ENCODE data around the gene ZMYND15.

The ZMYND15 gene

DNA sequence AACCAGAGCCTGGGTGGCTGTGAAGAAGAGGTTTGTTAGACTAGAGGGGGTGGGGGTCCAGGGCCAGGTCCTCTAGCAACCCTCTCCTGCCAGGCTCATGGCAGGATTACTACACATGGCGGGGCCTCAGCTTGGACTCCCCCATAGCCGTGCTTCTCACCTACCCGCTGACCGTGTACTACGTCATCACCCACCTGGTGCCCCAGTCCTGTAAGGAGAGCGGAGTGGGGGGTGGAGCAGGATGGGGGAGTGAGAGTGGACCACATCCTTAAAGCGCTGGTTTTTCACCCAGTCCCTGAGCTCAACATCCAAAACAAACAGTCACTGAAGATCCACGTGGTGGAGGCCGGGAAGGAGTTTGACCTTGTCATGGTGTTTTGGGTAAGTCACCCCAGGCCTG lies 4.3 kb downstream of the ZMYND15 start:
- DNase-seq: no peak

DNA sequence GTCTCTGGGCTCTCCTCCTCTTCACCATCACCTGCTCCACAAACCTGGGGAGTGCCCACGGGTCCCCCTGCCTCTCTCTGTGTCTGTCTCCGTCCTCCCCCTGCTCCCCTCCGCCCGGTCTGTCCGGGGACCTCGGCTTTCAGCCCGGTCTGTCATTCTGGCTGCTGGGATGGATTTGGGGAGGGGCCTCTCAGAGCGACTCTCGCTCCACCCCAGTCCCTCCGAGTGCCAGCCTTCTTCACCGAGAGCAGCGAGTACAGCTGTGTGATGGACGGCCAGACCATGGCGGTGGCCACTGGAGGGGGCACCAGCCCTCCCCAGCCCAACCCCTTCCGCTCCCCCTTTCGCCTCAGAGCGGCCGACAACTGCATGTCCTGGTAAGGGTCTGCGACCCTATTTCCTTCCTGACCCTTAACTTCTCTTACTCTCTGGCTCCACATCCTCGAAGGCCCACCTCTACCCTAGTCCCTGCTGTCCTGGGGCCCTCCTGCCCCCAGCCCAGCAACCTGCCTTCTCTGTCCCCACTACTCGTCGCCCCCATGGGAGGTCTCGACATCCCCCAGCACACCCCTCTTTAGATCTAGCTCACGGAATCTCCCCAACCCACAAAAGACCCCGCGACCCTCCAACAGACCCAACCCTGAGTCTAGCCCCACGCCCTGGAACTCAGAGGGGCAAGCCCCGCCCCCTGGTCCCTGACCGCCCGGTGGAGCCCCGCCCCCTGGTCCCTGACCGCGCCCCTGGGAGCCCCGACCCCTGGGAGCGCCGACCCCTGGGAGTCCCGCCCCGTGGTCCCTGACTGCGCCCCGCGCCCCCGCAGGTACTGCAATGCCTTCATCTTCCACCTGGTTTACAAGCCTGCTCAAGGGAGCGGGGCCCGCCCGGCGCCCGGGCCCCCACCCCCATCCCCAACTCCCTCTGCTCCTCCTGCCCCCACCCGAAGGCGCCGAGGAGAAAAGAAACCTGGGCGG lies 5.7 kb downstream of the ZMYND15 start:
- no peak for DNase-seq

DNA sequence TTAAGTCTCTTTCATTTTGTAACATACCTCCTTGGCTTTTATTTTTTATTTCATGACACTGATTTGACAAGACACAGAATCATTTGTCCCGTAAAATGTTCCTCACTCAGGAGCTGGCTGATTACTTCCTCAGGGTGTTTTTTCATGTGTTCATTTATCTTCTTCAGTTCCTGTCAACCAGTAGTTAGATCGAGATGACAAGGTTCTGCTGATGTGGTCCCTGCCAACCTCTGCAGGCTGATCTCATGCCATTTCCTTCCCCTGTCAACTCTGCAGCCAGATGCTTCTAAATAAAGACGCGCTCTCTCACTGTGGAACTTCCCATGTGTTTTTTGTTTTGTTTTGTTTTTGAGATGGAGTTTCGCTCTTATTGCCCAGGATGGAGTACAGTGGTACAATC lies 8.2 kb downstream of the ZMYND15 start:
- no peak for DNase-seq

DNA sequence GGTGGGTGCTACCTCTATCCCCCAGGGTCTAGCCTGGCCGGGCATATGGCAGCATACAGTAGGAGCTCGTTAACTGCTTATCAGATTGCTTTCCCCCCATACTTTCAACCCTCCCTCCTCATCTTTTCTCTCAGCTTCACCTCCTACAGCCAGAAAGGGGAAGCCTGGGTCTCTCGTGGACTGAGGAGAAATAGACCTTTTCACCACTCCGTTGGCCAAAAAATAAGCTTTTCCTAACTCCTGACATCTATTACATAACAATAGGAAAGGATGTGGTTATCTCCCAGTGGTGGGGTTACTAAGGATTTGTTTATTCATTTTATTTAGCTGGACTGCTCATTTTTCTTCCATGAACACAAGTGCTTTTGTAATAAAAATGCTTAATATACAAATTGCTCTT lies 9.1 kb downstream of the ZMYND15 start:
- no peak for DNase-seq

DNA sequence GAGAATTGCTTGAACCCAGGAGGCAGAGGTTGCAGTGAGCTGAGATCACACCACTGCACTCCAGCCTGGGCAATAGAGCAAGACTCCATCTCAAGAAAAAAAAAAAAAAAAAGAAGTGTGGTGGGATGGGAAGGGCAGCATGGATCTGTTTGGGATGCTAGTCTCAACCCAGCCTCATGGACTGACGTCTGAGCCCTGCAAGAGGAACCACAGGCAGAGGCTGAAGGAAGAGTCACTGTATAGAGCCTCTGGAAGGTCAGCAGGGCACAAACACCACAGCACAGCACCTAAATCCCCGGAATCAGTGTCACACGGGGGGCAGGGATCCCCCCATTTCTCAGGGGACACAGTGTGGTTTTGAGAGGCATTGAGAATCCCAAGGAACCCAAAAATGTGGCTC lies 11.0 kb downstream of the ZMYND15 start:
- DNase-seq: no peak

DNA sequence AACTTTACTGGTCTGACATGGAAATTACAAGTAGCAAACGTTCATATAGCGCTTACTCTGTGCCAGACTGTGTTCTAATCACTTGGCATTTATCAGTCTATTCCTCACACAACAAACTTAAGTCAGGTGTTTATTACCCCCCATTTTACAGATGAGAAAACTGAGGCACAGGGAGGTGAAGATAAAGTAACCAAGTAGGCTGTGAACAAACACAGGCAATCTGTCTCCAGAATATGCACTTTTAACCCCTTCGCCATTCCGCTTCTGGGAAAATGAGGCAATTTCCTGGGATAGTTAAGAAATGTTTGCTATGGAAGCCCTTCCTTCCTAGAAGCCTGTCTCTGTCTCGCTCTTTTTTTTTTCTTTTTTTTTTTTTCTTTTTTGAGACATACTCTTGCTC lies 12.3 kb downstream of the ZMYND15 start:
- no peak for DNase-seq

DNA sequence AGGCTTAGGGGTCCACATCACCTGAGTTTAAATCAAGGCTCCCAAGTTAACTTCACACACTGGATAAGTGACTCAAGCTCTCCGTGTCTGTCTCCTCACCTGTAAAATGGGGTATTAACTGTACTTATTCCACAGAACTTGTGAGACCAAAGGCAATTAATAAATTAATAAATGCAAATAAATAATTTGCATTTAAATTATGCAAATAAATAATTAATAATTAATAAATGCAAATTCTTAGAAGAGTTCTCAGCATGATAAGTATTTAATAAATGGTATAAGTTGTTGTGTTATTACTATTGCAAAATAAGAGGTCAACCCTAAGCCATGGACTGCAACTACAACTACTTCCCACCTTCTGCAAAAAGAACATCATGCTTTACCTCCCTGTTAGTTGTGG lies 13.8 kb downstream of the ZMYND15 start:
- no peak for DNase-seq

DNA sequence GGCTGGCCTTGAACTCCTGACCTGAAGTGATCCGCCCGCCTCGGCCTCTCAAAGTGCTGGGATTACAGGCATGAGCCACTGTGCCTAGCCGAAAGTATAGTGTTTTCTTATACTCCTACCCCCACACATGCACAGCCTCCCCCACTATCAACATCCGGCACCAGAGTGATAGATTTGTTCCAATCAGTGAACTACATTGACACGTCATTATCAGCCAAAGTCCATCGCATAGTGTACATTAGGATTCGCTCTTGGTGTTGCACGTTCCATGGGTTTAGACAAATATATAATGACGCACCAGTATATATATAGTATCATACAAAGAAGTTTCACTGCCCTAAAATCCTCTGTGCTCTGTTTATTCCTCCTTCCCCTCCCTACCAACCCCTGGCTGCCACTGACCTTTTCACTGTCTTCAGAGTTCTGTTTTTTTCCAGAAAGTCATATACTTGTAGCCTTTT lies 20.2 kb downstream of the ZMYND15 start:
- DNase-seq: no peak

DNA sequence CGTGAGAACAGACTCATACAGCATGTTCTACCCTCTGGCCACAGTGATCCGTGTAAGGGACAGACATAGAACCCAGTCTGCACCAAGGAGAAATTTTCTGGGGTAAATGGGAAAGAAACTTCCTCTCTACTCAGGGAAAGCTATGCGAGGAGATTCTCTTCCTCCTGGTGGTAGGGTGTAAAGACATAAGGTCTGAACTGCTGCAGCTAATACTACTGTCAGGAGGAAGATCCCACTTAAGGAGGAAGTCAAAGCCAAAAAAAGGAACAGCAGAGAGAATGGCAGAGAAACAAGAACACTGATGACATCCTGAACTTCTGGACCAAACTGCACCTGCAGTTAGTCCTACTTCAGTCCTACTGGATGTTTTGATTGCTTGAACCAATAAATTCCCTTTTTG lies 25.0 kb downstream of the ZMYND15 start:
- no peak for DNase-seq

DNA sequence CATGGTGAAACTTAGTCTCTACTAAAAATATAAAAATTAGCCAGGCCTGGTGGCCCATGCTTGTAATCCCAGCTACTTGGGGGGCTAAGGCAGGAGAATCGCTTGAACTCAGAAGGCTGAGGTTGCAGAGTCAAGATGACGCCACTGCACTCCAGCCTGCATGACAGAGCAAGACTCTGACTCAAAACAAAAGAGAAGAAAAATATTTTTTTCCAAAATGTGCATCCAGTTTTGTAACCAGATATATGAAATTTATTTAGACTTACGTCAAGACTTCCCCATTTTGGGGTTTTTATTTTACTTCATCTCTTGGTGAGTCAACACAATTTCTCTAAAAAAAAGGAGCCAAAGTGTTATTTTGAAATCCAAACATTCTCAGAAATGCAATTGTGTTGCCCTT lies 26.6 kb downstream of the ZMYND15 start:
- no peak for DNase-seq

DNA sequence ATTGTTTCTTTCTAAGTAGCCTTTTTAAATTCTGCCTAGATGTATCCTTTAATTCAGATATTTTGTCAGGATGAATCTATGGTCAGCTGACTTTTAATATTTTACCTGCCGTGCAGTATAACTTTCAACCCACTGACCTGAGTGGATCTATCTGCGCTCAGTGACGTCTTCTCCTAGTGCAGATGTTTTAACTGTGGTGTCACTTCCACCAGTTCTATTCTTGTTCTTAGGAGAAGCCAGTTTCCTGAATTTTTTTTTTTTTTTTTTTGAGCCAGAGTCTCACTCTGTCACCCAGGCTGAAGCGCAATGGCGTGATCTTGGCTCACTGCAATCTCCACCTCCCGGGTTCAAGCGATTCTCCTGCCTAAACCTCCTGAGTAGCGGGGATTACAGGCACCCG lies 27.1 kb downstream of the ZMYND15 start:
- no peak for DNase-seq

DNA sequence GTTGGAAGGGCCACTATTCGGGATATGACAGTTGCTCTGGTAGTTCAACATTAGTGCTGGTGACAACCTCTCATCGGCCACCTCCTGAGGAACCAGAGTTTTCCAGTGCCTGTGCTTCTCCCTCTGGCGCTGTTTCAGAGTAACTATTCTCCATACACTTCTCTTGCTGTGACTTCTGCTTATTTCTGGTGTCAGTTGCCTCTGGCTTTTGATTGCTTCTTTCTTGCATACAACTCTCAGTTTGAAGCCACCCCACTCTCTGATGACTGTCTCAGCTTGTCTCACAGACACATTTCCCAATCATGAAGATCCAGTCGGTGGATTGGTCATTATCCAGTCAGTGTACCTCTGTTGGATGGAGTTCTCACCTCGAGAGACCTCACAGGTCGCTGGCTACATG lies 28.7 kb downstream of the ZMYND15 start:
- no peak for DNase-seq

DNA sequence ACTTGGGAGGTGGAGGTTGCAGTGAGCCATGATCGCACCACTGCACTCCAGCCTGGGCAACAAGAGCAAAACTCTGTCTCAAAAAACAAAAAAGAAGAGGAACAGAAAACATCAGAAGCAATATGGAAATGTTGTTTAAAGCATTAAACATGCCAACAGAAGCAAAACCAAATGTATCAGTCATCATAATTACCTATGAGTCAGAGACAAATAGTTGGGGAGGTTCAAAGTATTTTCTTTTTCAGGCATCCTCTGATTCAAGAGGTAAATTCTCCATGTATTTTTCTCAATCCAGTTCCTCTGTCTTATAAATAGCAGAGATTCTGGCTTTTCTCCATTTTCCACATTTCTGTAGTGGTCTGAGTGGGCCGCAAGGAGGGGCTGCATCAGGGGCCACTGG lies 30.0 kb downstream of the ZMYND15 start:
- no peak for DNase-seq

DNA sequence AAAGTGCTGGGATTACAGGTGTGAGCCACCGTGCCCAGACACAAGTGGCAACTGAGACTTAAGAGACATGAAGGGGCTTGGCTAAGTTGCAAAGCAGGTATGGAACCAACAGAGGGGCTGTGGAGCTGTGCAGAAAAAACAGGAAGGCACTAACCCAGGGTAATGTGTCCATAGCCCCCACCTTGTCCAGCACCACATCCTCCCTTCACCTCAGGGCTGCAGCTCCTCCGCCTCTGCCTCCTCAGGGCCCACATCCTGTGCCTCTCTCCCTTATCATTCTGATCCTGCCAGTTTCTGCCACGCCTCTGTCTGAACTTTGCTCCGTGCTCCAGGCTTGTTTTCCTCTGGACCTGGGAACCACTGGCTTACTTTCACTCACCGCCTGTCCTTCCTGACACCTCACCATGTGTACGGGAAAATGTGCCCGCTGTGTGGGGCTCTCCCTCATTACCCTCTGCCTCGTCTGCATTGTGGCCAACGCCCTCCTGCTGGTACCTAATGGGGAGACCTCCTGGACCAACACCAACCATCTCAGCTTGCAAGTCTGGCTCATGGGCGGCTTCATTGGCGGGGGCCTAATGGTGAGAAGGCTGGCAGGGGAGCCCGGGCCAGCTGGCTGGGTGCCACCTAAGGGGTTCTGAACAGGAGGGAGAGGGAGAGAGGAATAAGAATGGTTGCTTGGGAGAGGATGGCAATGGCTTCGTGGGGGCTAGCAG lies 32.0 kb downstream of the ZMYND15 start, which contains the start of gene TM4SF5:
Gene TM4SF5, plus strand, starts transcription at position 368 of the 716 bp plus-strand sequence. Its CDS starts 37 bp downstream, at position 405.
- DNase-seq: peak; percentile 38

DNA sequence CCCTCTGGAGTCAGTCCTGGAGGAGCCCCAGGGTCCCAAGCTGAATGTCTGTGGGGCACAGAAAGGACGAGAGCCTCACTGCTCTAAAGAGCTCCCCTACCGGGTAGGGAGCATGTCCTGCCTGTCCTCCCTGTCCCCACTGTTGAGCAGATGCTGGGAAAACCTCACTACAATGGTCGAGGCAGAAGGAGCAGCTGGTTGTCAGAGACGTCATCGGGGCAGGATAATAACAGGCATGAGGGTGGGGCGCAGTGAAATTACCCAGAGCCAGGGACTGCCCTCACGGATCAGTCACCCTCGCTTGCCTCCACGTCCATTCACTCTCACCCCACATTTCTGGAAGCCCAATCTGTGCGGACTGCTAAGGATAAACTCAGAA lies 32.6 kb downstream of the ZMYND15 start:
- DNase-seq: no peak

DNA sequence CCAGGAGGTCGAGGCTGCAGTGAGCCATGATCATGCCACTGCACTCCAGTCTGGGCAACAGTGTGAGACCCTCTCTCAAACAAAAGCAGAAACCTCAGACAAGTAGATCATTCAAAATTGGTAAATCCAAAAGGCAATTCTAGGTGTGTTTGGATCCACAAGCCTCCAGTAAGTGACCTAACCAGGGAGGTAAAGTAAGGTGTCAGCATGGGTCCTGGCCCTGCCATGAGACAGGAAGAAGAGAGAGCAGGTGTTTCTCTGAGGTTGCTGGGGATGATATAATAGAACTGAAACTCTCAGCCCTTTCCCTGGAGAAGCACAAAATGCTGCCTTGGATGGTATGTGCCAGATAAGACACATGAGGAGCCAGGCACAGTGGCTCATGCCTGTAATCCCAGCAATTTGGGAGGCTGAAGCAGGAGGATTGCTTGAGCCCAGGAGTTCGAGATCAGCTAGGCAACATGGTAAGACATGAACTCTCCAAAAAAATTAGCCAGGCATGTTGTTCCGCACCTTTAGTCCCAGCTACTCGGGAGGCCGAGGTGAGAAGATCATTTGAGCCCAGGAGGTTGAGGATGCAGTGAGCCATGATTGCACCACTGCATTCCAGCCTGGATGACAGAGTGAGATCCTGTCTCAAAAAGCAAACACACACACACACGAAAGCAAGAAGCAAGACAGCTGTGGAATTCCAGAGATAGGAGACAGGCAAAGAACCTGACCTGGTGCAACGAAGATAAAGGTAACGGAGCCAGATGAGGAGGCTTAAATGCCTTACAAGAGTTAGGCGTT lies 38.5 kb downstream of the ZMYND15 start:
- no peak for DNase-seq

DNA sequence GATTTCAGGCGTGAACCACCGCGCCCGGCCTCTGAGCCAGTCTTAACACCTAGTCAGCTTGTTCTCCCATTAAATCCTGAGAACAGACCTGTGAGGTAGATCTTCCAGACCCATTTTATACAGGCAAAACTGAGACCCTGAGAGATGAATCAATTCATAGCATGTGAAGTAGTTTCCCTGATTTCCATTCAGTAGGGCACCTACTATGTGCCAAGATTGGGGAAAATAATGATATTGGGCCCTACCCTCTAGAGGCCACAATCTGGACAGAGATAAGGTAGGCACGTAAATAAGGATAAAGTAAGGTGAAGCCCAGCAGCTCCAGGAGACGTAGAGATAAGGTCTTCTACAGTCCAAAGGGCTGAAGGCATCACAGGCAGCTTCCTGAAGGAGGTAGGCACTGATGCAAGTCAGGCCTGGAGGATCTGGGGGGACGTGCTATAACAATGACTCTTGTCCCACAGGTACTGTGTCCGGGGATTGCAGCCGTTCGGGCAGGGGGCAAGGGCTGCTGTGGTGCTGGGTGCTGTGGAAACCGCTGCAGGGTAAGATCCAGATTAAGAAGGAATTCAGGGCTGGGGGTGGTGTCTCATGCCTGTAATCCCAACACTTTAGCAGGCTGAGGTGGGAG lies 40.8 kb downstream of the ZMYND15 start:
- no peak for DNase-seq

DNA sequence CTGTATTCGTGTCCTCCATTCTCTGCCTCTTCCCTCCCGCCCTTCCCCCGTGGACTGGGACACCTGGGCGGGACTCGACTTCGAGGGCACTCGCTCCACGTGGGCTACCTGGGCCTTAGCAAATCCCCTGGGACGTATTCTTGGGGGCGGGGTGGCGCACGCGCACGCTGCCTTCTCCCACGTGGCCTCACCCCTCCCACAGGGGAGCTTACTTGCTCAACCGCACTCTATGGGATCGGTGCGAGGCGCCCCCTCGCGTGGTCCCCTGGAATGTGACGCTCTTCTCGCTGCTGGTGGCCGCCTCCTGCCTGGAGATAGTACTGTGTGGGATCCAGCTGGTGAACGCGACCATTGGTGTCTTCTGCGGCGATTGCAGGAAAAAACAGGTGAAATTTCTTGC lies 43.0 kb downstream of the ZMYND15 start:
- no peak for DNase-seq

DNA sequence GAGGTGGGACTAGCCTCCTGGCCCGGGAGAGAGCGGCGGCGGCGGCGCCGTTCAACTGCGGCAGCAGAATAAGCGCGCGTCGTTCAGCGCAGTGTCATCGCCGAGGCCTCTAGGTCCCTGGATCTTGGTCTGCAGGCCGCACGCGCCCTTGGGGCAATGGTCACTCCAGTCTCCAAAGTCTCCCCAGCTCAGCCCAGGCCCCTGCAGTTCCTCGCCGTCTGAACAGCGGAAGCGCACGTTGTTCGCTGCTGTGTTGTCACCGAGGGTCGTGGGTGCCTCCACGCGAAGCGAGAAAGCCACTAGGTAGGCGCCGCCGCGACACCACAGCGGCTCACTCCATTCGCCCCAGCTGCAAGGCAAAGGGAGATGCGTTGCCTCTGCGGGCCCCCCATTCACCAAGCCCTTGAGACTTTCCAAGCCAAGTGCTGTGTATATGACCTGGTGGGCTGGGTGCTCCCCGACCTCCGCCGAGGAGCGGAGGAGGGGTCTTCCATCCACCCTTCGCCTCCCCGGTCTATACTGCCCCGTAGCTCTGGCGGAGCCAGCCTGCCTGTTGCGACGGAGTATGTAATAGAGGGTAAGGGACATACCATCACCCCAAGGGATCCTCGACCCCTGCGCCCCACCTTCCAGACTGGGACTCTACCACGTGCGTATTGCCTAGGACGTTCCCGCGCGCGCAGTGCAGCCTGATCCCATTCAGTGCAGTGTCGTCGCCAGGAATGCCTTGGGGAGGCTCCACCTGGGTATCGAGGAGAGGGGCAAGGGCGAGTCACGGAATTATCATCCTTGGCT lies 45.9 kb downstream of the ZMYND15 start:
- DNase-seq: no peak

DNA sequence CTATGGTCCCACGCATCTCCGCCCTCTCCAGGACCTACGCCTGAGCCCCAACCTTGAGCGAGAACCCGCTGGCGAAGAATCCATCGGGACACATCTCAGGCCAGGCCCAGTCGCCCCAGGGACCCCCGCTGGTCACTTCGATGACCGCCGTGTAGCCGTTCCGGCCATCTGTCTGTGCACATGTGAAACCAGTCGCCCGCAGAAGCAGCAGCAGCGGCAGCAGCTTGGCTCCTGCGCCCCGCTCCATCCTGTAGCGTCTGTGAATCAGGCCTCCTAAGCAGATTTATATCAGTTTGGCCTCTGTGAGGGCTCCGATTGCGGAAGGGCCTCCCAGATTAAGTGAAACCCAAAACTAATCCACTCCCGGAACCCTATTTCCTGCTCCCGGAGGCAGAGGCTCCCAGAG lies 46.5 kb downstream of the ZMYND15 start, which contains the start of gene VMO1:
Gene VMO1, minus strand, starts transcription at position 259 of the 406 bp plus-strand sequence. Its CDS starts 12 bp downstream, at position 247.
- DNase-seq: no peak

DNA sequence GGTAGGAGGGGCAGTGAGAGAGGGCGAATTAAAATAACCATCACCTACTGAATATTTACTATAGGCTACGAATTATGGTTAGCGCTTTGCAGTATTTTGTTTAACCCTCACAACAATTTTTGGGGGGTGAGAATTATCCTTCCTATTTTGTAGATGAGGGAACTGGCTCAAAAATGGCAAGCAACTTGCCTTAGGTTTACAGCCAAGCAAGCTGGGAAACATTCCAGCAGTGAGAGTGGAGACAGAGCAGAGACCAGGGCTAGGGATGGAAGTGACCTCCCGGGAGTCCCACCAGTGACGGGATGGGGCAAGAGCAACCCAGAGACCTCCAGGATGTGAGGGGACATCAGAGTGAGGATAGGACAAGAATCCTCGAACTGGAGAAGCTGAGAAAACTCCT lies 46.9 kb downstream of the ZMYND15 start:
- no peak for DNase-seq
